ENCODE measurements around the gene FBXO44.

FBXO44 gene

GRCh38 chr1:11707621-11708276, 53.1 kb downstream of the FBXO44 start (continued):
- TF ChIP-seq, protein P1, sequence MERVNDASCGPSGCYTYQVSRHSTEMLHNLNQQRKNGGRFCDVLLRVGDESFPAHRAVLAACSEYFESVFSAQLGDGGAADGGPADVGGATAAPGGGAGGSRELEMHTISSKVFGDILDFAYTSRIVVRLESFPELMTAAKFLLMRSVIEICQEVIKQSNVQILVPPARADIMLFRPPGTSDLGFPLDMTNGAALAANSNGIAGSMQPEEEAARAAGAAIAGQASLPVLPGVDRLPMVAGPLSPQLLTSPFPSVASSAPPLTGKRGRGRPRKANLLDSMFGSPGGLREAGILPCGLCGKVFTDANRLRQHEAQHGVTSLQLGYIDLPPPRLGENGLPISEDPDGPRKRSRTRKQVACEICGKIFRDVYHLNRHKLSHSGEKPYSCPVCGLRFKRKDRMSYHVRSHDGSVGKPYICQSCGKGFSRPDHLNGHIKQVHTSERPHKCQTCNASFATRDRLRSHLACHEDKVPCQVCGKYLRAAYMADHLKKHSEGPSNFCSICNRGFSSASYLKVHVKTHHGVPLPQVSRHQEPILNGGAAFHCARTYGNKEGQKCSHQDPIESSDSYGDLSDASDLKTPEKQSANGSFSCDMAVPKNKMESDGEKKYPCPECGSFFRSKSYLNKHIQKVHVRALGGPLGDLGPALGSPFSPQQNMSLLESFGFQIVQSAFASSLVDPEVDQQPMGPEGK (tag by site-specific recombination; IDR thresholded peaks at IDR 0.05), result peak; percentile 79
- TF ChIP-seq, protein P2, sequence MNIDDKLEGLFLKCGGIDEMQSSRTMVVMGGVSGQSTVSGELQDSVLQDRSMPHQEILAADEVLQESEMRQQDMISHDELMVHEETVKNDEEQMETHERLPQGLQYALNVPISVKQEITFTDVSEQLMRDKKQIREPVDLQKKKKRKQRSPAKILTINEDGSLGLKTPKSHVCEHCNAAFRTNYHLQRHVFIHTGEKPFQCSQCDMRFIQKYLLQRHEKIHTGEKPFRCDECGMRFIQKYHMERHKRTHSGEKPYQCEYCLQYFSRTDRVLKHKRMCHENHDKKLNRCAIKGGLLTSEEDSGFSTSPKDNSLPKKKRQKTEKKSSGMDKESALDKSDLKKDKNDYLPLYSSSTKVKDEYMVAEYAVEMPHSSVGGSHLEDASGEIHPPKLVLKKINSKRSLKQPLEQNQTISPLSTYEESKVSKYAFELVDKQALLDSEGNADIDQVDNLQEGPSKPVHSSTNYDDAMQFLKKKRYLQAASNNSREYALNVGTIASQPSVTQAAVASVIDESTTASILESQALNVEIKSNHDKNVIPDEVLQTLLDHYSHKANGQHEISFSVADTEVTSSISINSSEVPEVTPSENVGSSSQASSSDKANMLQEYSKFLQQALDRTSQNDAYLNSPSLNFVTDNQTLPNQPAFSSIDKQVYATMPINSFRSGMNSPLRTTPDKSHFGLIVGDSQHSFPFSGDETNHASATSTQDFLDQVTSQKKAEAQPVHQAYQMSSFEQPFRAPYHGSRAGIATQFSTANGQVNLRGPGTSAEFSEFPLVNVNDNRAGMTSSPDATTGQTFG (tag by site-specific recombination; IDR thresholded peaks at IDR 0.05; ENCODE audit: borderline replicate concordance), result no peak
- TF ChIP-seq ZNF658 (tag by site-specific recombination; IDR thresholded peaks at IDR 0.05), result no peak
- TF ChIP-seq KLF9 (tag by site-specific recombination; IDR thresholded peaks at IDR 0.05; ENCODE audit: low read depth), result no peak
- no peak for TF ChIP-seq ZNF324 (tag by site-specific recombination; IDR thresholded peaks at IDR 0.05)
- TF ChIP-seq ZNF416 (tag by site-specific recombination; IDR thresholded peaks at IDR 0.05), result no peak
- TF ChIP-seq ZFP37 (tag by site-specific recombination; IDR thresholded peaks at IDR 0.05), result no peak
- 0 out of 2 replicates have a peak, but pooled peaks have one; percentile 18 for TF ChIP-seq ZNF561 (tag by site-specific recombination; IDR thresholded peaks at IDR 0.05; ENCODE audit: borderline replicate concordance)
- peak; percentile 25; the same call in 1 of the 2 replicates for TF ChIP-seq ZBTB17 (tag by site-specific recombination; IDR thresholded peaks at IDR 0.05)
- TF ChIP-seq, protein P3, sequence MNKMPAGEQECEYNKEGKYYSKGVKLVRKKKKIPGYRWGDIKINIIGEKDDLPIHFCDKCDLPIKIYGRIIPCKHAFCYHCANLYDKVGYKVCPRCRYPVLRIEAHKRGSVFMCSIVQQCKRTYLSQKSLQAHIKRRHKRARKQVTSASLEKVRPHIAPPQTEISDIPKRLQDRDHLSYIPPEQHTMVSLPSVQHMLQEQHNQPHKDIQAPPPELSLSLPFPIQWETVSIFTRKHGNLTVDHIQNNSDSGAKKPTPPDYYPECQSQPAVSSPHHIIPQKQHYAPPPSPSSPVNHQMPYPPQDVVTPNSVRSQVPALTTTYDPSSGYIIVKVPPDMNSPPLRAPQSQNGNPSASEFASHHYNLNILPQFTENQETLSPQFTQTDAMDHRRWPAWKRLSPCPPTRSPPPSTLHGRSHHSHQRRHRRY (tag by site-specific recombination; IDR thresholded peaks at IDR 0.05), result no peak
- TF ChIP-seq ZNF768 (tag by site-specific recombination; IDR thresholded peaks at IDR 0.05), result no peak
- TF ChIP-seq ZNF157 (tag by site-specific recombination; IDR thresholded peaks at IDR 0.05), result no peak
- TF ChIP-seq ZBTB21 (tag by site-specific recombination; IDR thresholded peaks at IDR 0.05), result no peak
- no peak for TF ChIP-seq FEZF1 (tag by site-specific recombination; IDR thresholded peaks at IDR 0.05)
- TF ChIP-seq ZNF23 (tag by site-specific recombination; IDR thresholded peaks at IDR 0.05; ENCODE audit: borderline replicate concordance), result no peak
- no peak for TF ChIP-seq HOXC10 (CRISPR knock-in tag; IDR thresholded peaks at IDR 0.05)
- no peak for TF ChIP-seq ZNF335 (tag by site-specific recombination; conservative IDR thresholded peaks at IDR 0.05)
- no peak for TF ChIP-seq ZSCAN30 (tag by site-specific recombination; IDR thresholded peaks at IDR 0.05)
- TF ChIP-seq ZNF510 (tag by site-specific recombination; IDR thresholded peaks at IDR 0.05; ENCODE audit: insufficient replicate concordance), result no peak
- no peak for TF ChIP-seq GFI1B (tag by site-specific recombination; IDR thresholded peaks at IDR 0.05)
- TF ChIP-seq GLIS2 (tag by site-specific recombination; IDR thresholded peaks at IDR 0.05), result peak; percentile 57
- no peak for TF ChIP-seq GLI2 (tag by site-specific recombination; IDR thresholded peaks at IDR 0.05; ENCODE audit: borderline replicate concordance, low read depth)
- TF ChIP-seq ZNF677 (tag by site-specific recombination; IDR thresholded peaks at IDR 0.05), result no peak
- TF ChIP-seq ZBTB48 (tag by site-specific recombination; IDR thresholded peaks at IDR 0.05), result peak; percentile 86
- peak; percentile 91 for TF ChIP-seq ZIC2 (tag by site-specific recombination; IDR thresholded peaks at IDR 0.05)
- TF ChIP-seq WT1 (tag by site-specific recombination; IDR thresholded peaks at IDR 0.05), result 0 out of 2 replicates have a peak, but pooled peaks have one; percentile 32
- no peak for TF ChIP-seq ZNF19 (tag by site-specific recombination; IDR thresholded peaks at IDR 0.05; ENCODE audit: low read depth)
